IMR-90 (cell line): ENCODE results near the gene INTS14. TPM values are rescaled to one million over a fixed set of nuclear protein-coding genes. Genes with fewer than 3 reads are reported as not detected.
A peak's percentile ranks its signal among the peaks of the same experiment; 100 is the strongest.

Source experiments
- ATAC-seq: fragments of 200-7000 bp; cut with Tn5 transposase; 2 replicates; pipeline ENCODE4 v1.9.1; 2020; ENCODE audit warnings: low read depth, mild to moderate bottlenecking, moderate library complexity
- Bru-seq: library from RNA; stranded (reverse); fragments of 400-500 nt; gene quantifications from one replicate; lab custom pipeline; 2021; lab: Mats Ljungman, UMichigan
- BruChase-seq, 2 experiments: library from RNA; stranded (reverse); fragments of 400-500 nt; gene quantifications; one replicate each; lab custom pipeline; 2021; lab: Mats Ljungman, UMichigan
- BruUV-seq: library from RNA; stranded (reverse); fragments of 400-500 nt; replicated peaks from 2 replicates; lab custom pipeline; 2021; lab: Mats Ljungman, UMichigan
- CTCF ChIA-PET: fragments of 300-600 bp; formaldehyde crosslinking; extraction: SDS; loops from one replicate; lab custom pipeline; 2021; ENCODE audit warnings: antibody characterized with exemption; lab: Yijun Ruan, JAX
- POLR2A ChIA-PET: fragments of 300-600 bp; sonication (Branson Sonifier 250); formaldehyde crosslinking; loops from one replicate; lab custom pipeline; 2022; ENCODE audit warnings: antibody characterized with exemption; ENCODE audit not compliant: unreplicated experiment; lab: Charles Lee
- DNase-seq: peaks from one replicate; pipeline ENCODE4 v3.0.0; 2013
- H2AFZ ChIP-seq: replicated peaks from 2 replicates; pipeline ENCODE3; 2013; ENCODE audit warnings: low read length, mild to moderate bottlenecking; ENCODE audit not compliant: poor library complexity
- H2AK5ac ChIP-seq: 2 replicates; pipeline ENCODE4 v1.6.1; 2013; ENCODE audit warnings: low read depth, low read length, inconsistent platforms
- H2AK9ac ChIP-seq: replicated peaks from 2 replicates; pipeline ENCODE3; 2013; ENCODE audit warnings: mild to moderate bottlenecking, low read depth, low read length, moderate library complexity; ENCODE audit not compliant: poor library complexity
- H2BK120ac ChIP-seq: 2 replicates; pipeline ENCODE4 v1.6.1; 2013; ENCODE audit warnings: low read depth, low read length, inconsistent platforms
- H2BK15ac ChIP-seq: 3 replicates; pipeline ENCODE4 v1.6.1; 2013; ENCODE audit warnings: low read depth, low read length, inconsistent platforms
- H2BK20ac ChIP-seq: 2 replicates; pipeline ENCODE4 v1.6.1; 2013; ENCODE audit warnings: low read depth, mild to moderate bottlenecking, inconsistent platforms, low read length, moderate library complexity
- H2BK5ac ChIP-seq: 2 replicates; pipeline ENCODE4 v1.6.1; 2013; ENCODE audit warnings: mild to moderate bottlenecking, low read depth, low read length, inconsistent platforms; ENCODE audit not compliant: poor library complexity, severe bottlenecking
- H3K14ac ChIP-seq: replicated peaks from 2 replicates; pipeline ENCODE4 v1.6.1; 2013; ENCODE audit warnings: low read depth, low read length, inconsistent platforms
- H3K18ac ChIP-seq: 2 replicates; pipeline ENCODE4 v1.6.1; 2013; ENCODE audit warnings: low read depth, low read length, control low read depth
- H3K23ac ChIP-seq: 2 replicates; pipeline ENCODE4 v1.6.1; 2013; ENCODE audit warnings: low read depth, low read length, inconsistent platforms
- H3K27ac ChIP-seq: 2 replicates; pipeline ENCODE4 v1.5.1; 2013; ENCODE audit warnings: mild to moderate bottlenecking, control low read depth, low read length; ENCODE audit not compliant: insufficient read depth
- H3K27me3 ChIP-seq: 2 replicates; pipeline ENCODE4 v1.6.1; 2013; ENCODE audit warnings: low read length; ENCODE audit not compliant: control insufficient read depth, insufficient read depth
- H3K36me3 ChIP-seq: 2 replicates; pipeline ENCODE4 v1.6.1; 2013; ENCODE audit warnings: low read length, mixed read lengths; ENCODE audit not compliant: control insufficient read depth, insufficient read depth
- H3K4ac ChIP-seq: 2 replicates; pipeline ENCODE4 v1.6.1; 2013; ENCODE audit warnings: low read depth, low read length, inconsistent platforms
- H3K4me1 ChIP-seq: 2 replicates; pipeline ENCODE4 v1.6.1; 2013; ENCODE audit warnings: low read length, mixed read lengths; ENCODE audit not compliant: control insufficient read depth, insufficient read depth
- H3K4me2 ChIP-seq: 2 replicates; pipeline ENCODE4 v1.6.1; 2013; ENCODE audit warnings: low read depth, mild to moderate bottlenecking, control low read depth, low read length, moderate library complexity
- H3K4me3 ChIP-seq: 2 replicates; pipeline ENCODE4 v1.5.1; 2013; ENCODE audit warnings: low read depth, mild to moderate bottlenecking, control low read depth, low read length, moderate library complexity; ENCODE audit not compliant: insufficient read depth
- H3K56ac ChIP-seq: 2 replicates; pipeline ENCODE4 v1.6.1; 2013; ENCODE audit warnings: low read length, inconsistent platforms; ENCODE audit not compliant: insufficient read depth; ENCODE audit errors: extremely low read depth
- H3K79me1 ChIP-seq, 2 experiments: 2 replicates each; pipeline ENCODE4 v1.6.1; 2013; ENCODE audit warnings: low read length in 2 of 2, inconsistent platforms in 1 of 2, low read depth in 1 of 2
- H3K9ac ChIP-seq: 2 replicates; pipeline ENCODE4 v1.6.1; 2013; ENCODE audit warnings: low read depth, low read length, control low read depth
- H3K9me1 ChIP-seq: 2 replicates; pipeline ENCODE4 v1.6.1; 2013; ENCODE audit warnings: low read length, inconsistent platforms; ENCODE audit not compliant: insufficient read depth
- H3K9me3 ChIP-seq: 2 replicates; pipeline ENCODE4 v1.6.1; 2013; ENCODE audit warnings: low read length; ENCODE audit not compliant: control insufficient read depth, insufficient read depth
- H4K20me1 ChIP-seq: 2 replicates; pipeline ENCODE4 v1.6.1; 2013; ENCODE audit warnings: low read length, inconsistent platforms; ENCODE audit not compliant: insufficient read depth
- H4K5ac ChIP-seq: 2 replicates; pipeline ENCODE4 v1.6.1; 2013; ENCODE audit warnings: mild to moderate bottlenecking, low read depth, low read length, control low read depth
- H4K8ac ChIP-seq, 2 experiments: 2 replicates each; pipeline ENCODE4 v1.6.1; 2013; ENCODE audit warnings: low read depth in 2 of 2, low read length in 2 of 2, control low read depth in 1 of 2, inconsistent platforms in 1 of 2
- H4K91ac ChIP-seq: 2 replicates; pipeline ENCODE4 v1.6.1; 2013; ENCODE audit warnings: low read depth, low read length, inconsistent platforms; ENCODE audit not compliant: insufficient read depth
- CEBPB ChIP-seq: IDR thresholded peaks from 2 replicates; pipeline ENCODE4 v1.6.1; 2012; ENCODE audit warnings: low read depth, low read length, improper control_type of control experiment
- CTCF ChIP-seq: conservative IDR thresholded peaks from 2 replicates; pipeline ENCODE4 v1.5.1; 2012; ENCODE audit warnings: mild to moderate bottlenecking, low read depth, low read length, improper control_type of control experiment
- ELK1 ChIP-seq: fragments of 150-350 bp; IDR thresholded peaks from 2 replicates; pipeline ENCODE4 v1.6.1; 2016; ENCODE audit warnings: low read depth, mild to moderate bottlenecking, low read length, moderate library complexity, borderline replicate concordance
- MAFK ChIP-seq: IDR thresholded peaks from 2 replicates; pipeline ENCODE4 v1.6.1; 2012; ENCODE audit warnings: low read depth, low read length, improper control_type of control experiment
- MAZ ChIP-seq: IDR thresholded peaks from 2 replicates; pipeline ENCODE4 v1.6.1; 2012; ENCODE audit warnings: low read depth, mild to moderate bottlenecking, low read length, improper control_type of control experiment, moderate library complexity, borderline replicate concordance
- MXI1 ChIP-seq: IDR thresholded peaks from 2 replicates; pipeline ENCODE4 v1.6.1; 2012; ENCODE audit warnings: low read depth, mild to moderate bottlenecking, low read length, moderate library complexity, borderline replicate concordance
- POLR2A ChIP-seq: IDR thresholded peaks from 2 replicates; pipeline ENCODE4 v1.6.1; 2012; ENCODE audit warnings: mild to moderate bottlenecking, low read depth, low read length
- RAD21 ChIP-seq: IDR thresholded peaks from 2 replicates; pipeline ENCODE4 v1.6.1; 2012; ENCODE audit warnings: low read length, improper control_type of control experiment
- USF2 ChIP-seq: fragments of 150-350 bp; IDR thresholded peaks from 2 replicates; pipeline ENCODE4 v1.6.1; 2017; ENCODE audit warnings: mild to moderate bottlenecking, antibody characterized with exemption, low read length, low read depth
- WGBS, 2 experiments: methylation state at CpG; one replicate each; pipeline versions ENCODE4 v1.1.5 to v1.1.7; 2013; ENCODE audit warnings: missing lambda C conversion rate in 2 of 2; ENCODE audit not compliant: insufficient read length in 1 of 2; ENCODE audit errors: extremely low coverage in 2 of 2; 5-methylcytosine and 5-hydroxymethylcytosine counted together
- dilution Hi-C: fragments of 300-500 bp; cut with HindIII; formaldehyde crosslinking; loops from one replicate; pipeline ENCODE4 v1.14.3; 2018; ENCODE audit warnings: low sequenced_read_pairs; ENCODE audit not compliant: unreplicated experiment
- in situ Hi-C: fragments of 300-500 bp; cut with MboI; formaldehyde crosslinking; loops from 3 replicates; pipeline ENCODE4 v1.14.3; 2019; ENCODE audit warnings: low sequenced_read_pairs, inconsistent platforms, mixed read lengths
- intact Hi-C: fragments of 100-400 bp; cut with micrococcal nuclease; formaldehyde crosslinking; loops from 2 replicates; pipeline ENCODE4 v1.10.0; 2022
- long read RNA-seq: library from polyadenylated mRNA; unstranded; transcript quantifications from one replicate; pipeline ENCODE4 v2.0.0, GENCODE V29; 2021; ENCODE audit not compliant: unreplicated experiment
- polyA plus RNA-seq, 3 experiments: library from polyadenylated mRNA; depleted of rRNA; stranded (reverse); fragments of >200 nt; gene quantifications; 2 replicates each; pipeline ENCODE4 v1.2.3, GENCODE V29; 2012; ENCODE audit warnings: low replicate concordance in 1 of 3
- total RNA-seq: library from RNA; depleted of rRNA; stranded (reverse); fragments of >200 nt; gene quantifications from 2 replicates; pipeline ENCODE4 v1.2.3, GENCODE V29; 2012; rRNA removed

Gene INTS14
- total RNA-seq (22.9 and 33.9 TPM in 2 replicates), polyA plus RNA-seq (2012; rRNA removed) (35.8 and 39.5 TPM in 2 replicates), Bru-seq, nascent RNA (percentile 68 among the genes with signal in this experiment), BruChase-seq, experiment 1, labeled RNA remaining after a 6-hour chase (percentile 62 among the genes with signal in this experiment), BruChase-seq, experiment 2, labeled RNA remaining after a 2-hour chase (percentile 64 among the genes with signal in this experiment)
- 14.9 and 17.2 TPM in 2 replicates for polyA plus RNA-seq (2012; cell fraction: cytosol; rRNA removed)
- 18.7 and 60.0 TPM in 2 replicates for polyA plus RNA-seq (2012; cell fraction: nucleus; rRNA removed; ENCODE audit: low replicate concordance)
- long read RNA-seq, transcript INTS14-201 (12 exons, 2,393 nt): major isoform, 13 of 38 reads
- long read RNA-seq, partial matches to known transcripts: 4 of 38 reads
- long read RNA-seq, other reads (novel, unspliced or antisense): 13 of 38 reads

GRCh38 chr15:65610871-65611718 is at the start of gene INTS14:
INTS14 (minus strand) TSS chr15:65611131; CDS start chr15:65607380, 3,751 bp downstream.
- Histone ChIP-seq H2AK5ac (peak within 1 kb of the TSS; percentile 79), H2BK120ac (peak within 1 kb of the TSS; percentile 78), H3K4me1 (peaks cover 4% of the 10 kb centered on the region), H3K36me3 (peaks cover 2% of the 10 kb centered on the region), H4K20me1 (no peaks in the 10 kb centered on the region), H3K27ac (peak within 1 kb of the TSS; percentile 94), H2AK9ac (peak within 1 kb of the TSS; percentile 93), H4K91ac (peak within 1 kb of the TSS; percentile 87), H4K8ac (peak within 1 kb of the TSS; percentile 94 to 96), H3K56ac (peak within 1 kb of the TSS; percentile 76), H2BK5ac (peak within 1 kb of the TSS; percentile 86), H2BK20ac (no peak within 1 kb of the TSS), H3K9me1 (peaks cover 13% of the 10 kb centered on the region), H4K5ac (peak within 1 kb of the TSS; percentile 90), H3K4ac (peak within 1 kb of the TSS; percentile 92), H3K9me3 (no peaks in the 10 kb centered on the region), H3K18ac (peak within 1 kb of the TSS; percentile 77), H3K9ac (peak within 1 kb of the TSS; percentile 92), H3K4me3 (peak within 1 kb of the TSS; percentile 71), H3K14ac (peak within 1 kb of the TSS; percentile 91), H3K23ac (peak within 1 kb of the TSS; percentile 90), H3K4me2 (peak within 1 kb of the TSS; percentile 91), H2AFZ (peak within 1 kb of the TSS; percentile 99), H3K27me3 (no peaks in the 10 kb centered on the region), H3K79me1 (peaks cover 17 to 39% of the 10 kb centered on the region in 2 experiments), H2BK15ac (peak within 1 kb of the TSS; percentile 1; the same call in 1 of the 3 replicates)
- dilution Hi-C loops: no loop called here
- CTCF ChIA-PET: interaction anchor here (0.7 to 0.9 kb wide), 2 partner anchors 11 to 246 kb away, joined by 3 read pairs; partner anchors contain the start of gene SLC24A1
- peak; percentile 100 for ATAC-seq
- TF ChIP-seq CEBPB: no peak
- TF ChIP-seq MXI1: peak; percentile 43; the same call in 1 of the 2 replicates
- peak; percentile 70 for TF ChIP-seq CTCF
- 0 out of 2 replicates have a peak, but pooled peaks have one; percentile 2 for TF ChIP-seq USF2
- peak; percentile 99 for TF ChIP-seq MAZ
- TF ChIP-seq ELK1: no peak
- TF ChIP-seq POLR2A: peak; percentile 91
- TF ChIP-seq RAD21: peak; percentile 44
- TF ChIP-seq MAFK: no peak
- peak; percentile 95 for DNase-seq
- POLR2A ChIA-PET: interaction anchor here (1.1 kb wide), 1 partner anchor 258 kb away, joined by 3 read pairs; no protein-coding TSS in a partner anchor
- intact Hi-C loops: no loop called here
- 0% methylated on average over 21 of the region's 64 CpGs; no CpG with 5 or more reads in 1 of the 2 experiments for WGBS, 2 experiments
- in situ Hi-C loops: loop anchor here (25.0 kb wide), 1 partner anchor 676 kb away; the partner anchor contains the start of gene DIS3L
- no TSS peak for BruUV-seq
